GM18861 (cell line): ENCODE measurements around the gene TOX3.

Experiments
- ATAC-seq: cut with Tn5 transposase; IDR thresholded peaks from one replicate; pipeline ENCODE4 v1.9.1; 2021; ENCODE audit not compliant: unreplicated experiment

TOX3 gene

GRCh38 chr16:52567193-52567592 lies 20.2 kb upstream of the TOX3 start:
- no peak for ATAC-seq

GRCh38 chr16:52563767-52564611 lies 17.0 kb upstream of the TOX3 start:
- no peak for ATAC-seq

- no peak for ATAC-seq
These were observed 15.8 kb upstream of the TOX3 start for GRCh38 chr16:52562770-52563169.

- no peak for ATAC-seq
These were observed 15.2 kb upstream of the TOX3 start for GRCh38 chr16:52561910-52562741.

GRCh38 chr16:52558448-52558847 lies 11.5 kb upstream of the TOX3 start:
- ATAC-seq, result no peak

- ATAC-seq, result no peak
These were observed 10.3 kb upstream of the TOX3 start for GRCh38 chr16:52557236-52557635.

GRCh38 chr16:52556083-52556482 lies 9.1 kb upstream of the TOX3 start:
- ATAC-seq, result no peak

GRCh38 chr16:52555572-52555971 lies 8.6 kb upstream of the TOX3 start:
- no peak for ATAC-seq

GRCh38 chr16:52554334-52554733 lies 7.4 kb upstream of the TOX3 start:
- ATAC-seq, result no peak

- ATAC-seq, result no peak
These were observed 6.4 kb upstream of the TOX3 start for GRCh38 chr16:52553322-52553721.

- no peak for ATAC-seq
These were observed 5.7 kb upstream of the TOX3 start for GRCh38 chr16:52552643-52553042.

GRCh38 chr16:52549011-52549692 lies 2.2 kb upstream of the TOX3 start:
- ATAC-seq, result no peak

- no peak for ATAC-seq
These were observed 1.5 kb upstream of the TOX3 start for GRCh38 chr16:52548261-52549010.

GRCh38 chr16:52547834-52548215 lies 882 bp upstream of the TOX3 start:
- no peak for ATAC-seq

GRCh38 chr16:52546291-52547003 lies 496 bp downstream of the TOX3 start:
- no peak for ATAC-seq

- no peak for ATAC-seq
These were observed 1.1 kb downstream of the TOX3 start for GRCh38 chr16:52545898-52546266.

- ATAC-seq, result no peak
These were observed 1.6 kb downstream of the TOX3 start for GRCh38 chr16:52545222-52545897.

GRCh38 chr16:52544703-52545102 lies 2.2 kb downstream of the TOX3 start:
- no peak for ATAC-seq

- ATAC-seq, result no peak
These were observed 3.3 kb downstream of the TOX3 start for GRCh38 chr16:52543654-52544053.

- ATAC-seq, result no peak
These were observed 6.0 kb downstream of the TOX3 start for GRCh38 chr16:52540910-52541309.
